Heart left ventricle (tissue), 16 donors: ENCODE results near the gene OTULINL. TPM values are rescaled to one million over a fixed set of nuclear protein-coding genes. Genes with fewer than 3 reads are reported as not detected.
A peak's percentile ranks its signal among the peaks of the same experiment; 100 is the strongest.

Experiments used
- ATAC-seq, 4 donors: fragments of 200-7000 bp; cut with Tn5 transposase; one replicate each; pipeline ENCODE4 v1.9.1; 2020 to 2022; ENCODE audit warnings: moderate library complexity in 4 of 4, mild to moderate bottlenecking in 3 of 4, moderate number of reproducible peaks in 1 of 4
- DNase-seq, 5 donors: peaks; one replicate each; pipeline ENCODE4 v3.0.0-alpha.2; 2020
- H3K27ac ChIP-seq, 12 donors: fragments of 200-600 bp; sonication (generic) in 4 of 12; one replicate each; pipeline versions ENCODE4 v1.5.0 to v1.8.0; 2016 to 2022; ENCODE audit warnings: mild to moderate bottlenecking in 2 of 12
- H3K27me3 ChIP-seq, 9 donors: fragments of 200-600 bp; sonication (generic) in 2 of 9; one replicate each; pipeline versions ENCODE4 v1.5.1 to v1.8.0; 2016 to 2022; ENCODE audit warnings: mild to moderate bottlenecking in 3 of 9
- H3K36me3 ChIP-seq, 9 donors: fragments of 200-600 bp; sonication (generic) in 2 of 9; one replicate each; pipeline versions ENCODE4 v1.5.0 to v1.8.0; 2018 to 2022; ENCODE audit warnings: mild to moderate bottlenecking in 2 of 9
- H3K4me1 ChIP-seq, 12 donors: fragments of 200-600 bp; sonication (generic) in 4 of 12; one replicate each; pipeline versions ENCODE4 v1.5.0 to v1.8.0; 2016 to 2022; ENCODE audit warnings: mild to moderate bottlenecking in 3 of 12
- H3K4me3 ChIP-seq, 12 donors: fragments of 200-600 bp; sonication (generic) in 4 of 12; one replicate each; pipeline versions ENCODE4 v1.5.0 to v1.8.0; 2017 to 2022; ENCODE audit warnings: mild to moderate bottlenecking in 9 of 12, moderate library complexity in 4 of 12
- H3K9me3 ChIP-seq, 12 donors: fragments of 200-600 bp; sonication (generic) in 4 of 12; one replicate each; pipeline versions ENCODE4 v1.5.0 to v1.8.0; 2016 to 2022; ENCODE audit warnings: mild to moderate bottlenecking in 1 of 12
- CTCF ChIP-seq, 12 donors: fragments of 200-600 bp; sonication (generic) in 4 of 12; IDR thresholded peaks; one replicate each; pipeline versions ENCODE4 v1.5.0 to v1.8.0; 2018 to 2022; ENCODE audit warnings: antibody characterized with exemption in 12 of 12, mild to moderate bottlenecking in 5 of 12
- POLR2A ChIP-seq, 2 donors: fragments of 450-650 bp; IDR thresholded peaks; one replicate each; pipeline ENCODE4 v1.6.1; 2017; ENCODE audit warnings: antibody characterized with exemption in 2 of 2, mild to moderate bottlenecking in 2 of 2, moderate library complexity in 2 of 2
- WGBS, 4 donors: extraction: QIAGEN DNeasy Blood & Tissue Kit in 2 of 4; methylation state at CpG; one replicate each; pipeline versions ENCODE4 v1.1.5 to v1.1.7; 2013 to 2018; 5-methylcytosine and 5-hydroxymethylcytosine counted together
- intact Hi-C, 10 donors: fragments of 100-400 bp; cut with DNase I; formaldehyde crosslinking; loops; one replicate each; pipeline versions ENCODE4 v1.11.1 to v1.14.2; 2022
- polyA plus RNA-seq, 2 donors: library from polyadenylated mRNA; stranded (reverse); fragments of 200-250 nt; gene quantifications; one replicate each; pipeline ENCODE4 v1.2.3, GENCODE V29; 2013
- total RNA-seq, 9 donors: library from RNA; depleted of rRNA in 2 of 9; stranded (reverse); fragments of >200 nt in 2 of 9; fragmentation: NEBNext Ultra II Directional in 3 of 9; extraction: Animal tissue kit (Norgen Biotek cat#: 25700) in 3 of 9; gene quantifications; one replicate each; pipeline versions ENCODE4 v1.1.0 to v1.2.4, GENCODE V29; 2016 to 2023
- donor health status: ischemic (EF 13 %, LVEDD 7.1; RV severe dilation, severe dysfunction).
- donor health status: healthy with polysubstance abuse.
- donor health status: DM: no; HTN: yes; CAD: no.
- donor health status: DM: no; HTN: no; CAD: no.
- donor health status: ischemic (EF 25% LVEDD 6.9; RV normal size, moderate dysfunction).
- donor health status: ischemic (EF 25% LVEDD 5.7; RV mildly dilated, moderate dysfunction).
- donor health status: healthy.
- donor health status: DM: yes; HTN: yes; CAD: no.
- donor health status: ischemic (EF 35%, LVEDD 5.7; RV mildly dilated, moderate dysfunction).
- donor health status: nonischemic (EF 11% LVEDD 7.7; RV severe dilation, severe dysfunction).
- donor health status: DM: yes; HTN: yes; CAD: no.
- donor health status: PGD.
- donor health status: ischemic (EF 29% LVEDD 5.4; RV normal size, mild dysfunction).
- donor health status: nonischemic (EF 23%, LVEDD 6.1; RV moderate dilation, normal function).

Gene OTULINL
- total and polyA plus RNA-seq, 11 donors = 0.65 to 13.6 (median 1.5) TPM

- Histone ChIP-seq H3K36me3 (no peaks in the 10 kb centered on the region), H3K27me3 (peaks cover 0 to 4% (median 0%) of the 10 kb centered on the region in 9 donors), H3K9me3 (no peaks in the 10 kb centered on the region), H3K27ac (peak overlapping the region in 3 of 12 donors; percentile 24 to 90 (median 57)), H3K4me3 (no peak overlapping the region), H3K4me1 (peaks cover 0 to 70% (median 0%) of the 10 kb centered on the region in 12 donors)
- no peak for TF ChIP-seq CTCF (IDR thresholded peaks at IDR 0.05)
- TF ChIP-seq POLR2A (IDR thresholded peaks at IDR 0.05) = no peak
- intact Hi-C loops = no loop called here
- DNase-seq (no peak), ATAC-seq (peak in 1 of 4 donors; percentile 22)
- 38 to 56% (median 42%) methylated on average over 1 of the region's 1 CpG for WGBS, 4 donors
Observed at GRCh38 chr5:14595891-14596290, 14.3 kb downstream of the OTULINL start.

DNA sequence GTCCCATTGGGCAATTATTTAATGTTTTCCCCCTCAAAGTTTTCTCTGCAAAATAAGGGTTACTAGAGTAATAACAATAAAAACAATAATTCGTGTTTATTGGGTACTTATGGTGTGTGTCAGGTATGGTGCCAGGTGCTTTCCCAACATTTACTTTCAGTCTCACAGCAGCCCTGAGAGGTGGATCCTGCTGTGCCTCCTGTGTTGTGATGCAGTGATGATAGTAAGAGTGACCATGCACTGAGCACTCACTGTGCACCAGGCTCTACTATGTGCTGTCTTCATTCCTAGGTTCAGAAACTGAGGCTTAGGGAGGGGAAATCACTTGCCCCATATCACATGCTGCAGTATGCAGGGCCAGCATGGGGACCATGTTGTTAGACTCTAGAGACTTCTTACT lies 15.5 kb downstream of the OTULINL start:
- DNase-seq (no peak), ATAC-seq (no peak)
- WGBS, 4 donors = 90 to 96% (median 93%) methylated on average over 1 of the region's 1 CpG
- peaks cover 0 to 62% (median 0%) of the 10 kb centered on the region in 12 donors for H3K4me1 ChIP-seq
- TF ChIP-seq CTCF (IDR thresholded peaks at IDR 0.05) (no peak), POLR2A (IDR thresholded peaks at IDR 0.05) (no peak)
- no peaks in the 10 kb centered on the region for H3K9me3 ChIP-seq
- H3K4me3 ChIP-seq = no peak overlapping the region
- H3K36me3 ChIP-seq = peaks cover 0 to 10% (median 0%) of the 10 kb centered on the region in 9 donors
- no peak overlapping the region for H3K27ac ChIP-seq
- intact Hi-C loops = no loop called here
- peaks cover 0 to 4% (median 0%) of the 10 kb centered on the region in 9 donors for H3K27me3 ChIP-seq

DNA sequence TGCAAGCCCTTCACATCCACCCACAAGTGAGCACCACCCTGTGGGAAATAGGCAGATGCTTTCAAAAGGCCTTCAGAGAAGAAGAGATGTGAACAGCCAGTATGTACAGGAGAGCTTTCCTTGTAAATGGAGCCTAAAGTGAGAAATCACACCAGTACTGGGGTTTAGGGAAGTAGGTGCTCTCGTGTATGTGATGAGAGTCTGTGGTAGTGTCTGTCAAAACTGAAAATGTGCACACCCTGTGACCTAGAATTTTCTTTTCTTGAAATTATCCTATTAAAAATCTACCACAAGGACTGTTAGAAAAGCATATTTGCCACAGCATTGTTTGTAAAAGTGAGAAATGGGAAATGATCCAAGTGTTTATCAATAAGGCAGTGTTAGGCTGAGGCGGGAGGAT lies 16.6 kb downstream of the OTULINL start:
- Histone ChIP-seq H3K27ac (no peak overlapping the region), H3K4me3 (no peak overlapping the region), H3K4me1 (peaks cover 0 to 52% (median 0%) of the 10 kb centered on the region in 12 donors), H3K27me3 (peaks cover 0 to 4% (median 0%) of the 10 kb centered on the region in 9 donors), H3K9me3 (no peaks in the 10 kb centered on the region), H3K36me3 (peaks cover 0 to 20% (median 0%) of the 10 kb centered on the region in 9 donors)
- no peak for ATAC-seq
- WGBS, 4 donors = 75 to 81% (median 78%) methylated on average over 2 of the region's 2 CpGs
- no peak for DNase-seq
- intact Hi-C loops = no loop called here
- TF ChIP-seq POLR2A (IDR thresholded peaks at IDR 0.05) (no peak), CTCF (IDR thresholded peaks at IDR 0.05) (no peak)

DNA sequence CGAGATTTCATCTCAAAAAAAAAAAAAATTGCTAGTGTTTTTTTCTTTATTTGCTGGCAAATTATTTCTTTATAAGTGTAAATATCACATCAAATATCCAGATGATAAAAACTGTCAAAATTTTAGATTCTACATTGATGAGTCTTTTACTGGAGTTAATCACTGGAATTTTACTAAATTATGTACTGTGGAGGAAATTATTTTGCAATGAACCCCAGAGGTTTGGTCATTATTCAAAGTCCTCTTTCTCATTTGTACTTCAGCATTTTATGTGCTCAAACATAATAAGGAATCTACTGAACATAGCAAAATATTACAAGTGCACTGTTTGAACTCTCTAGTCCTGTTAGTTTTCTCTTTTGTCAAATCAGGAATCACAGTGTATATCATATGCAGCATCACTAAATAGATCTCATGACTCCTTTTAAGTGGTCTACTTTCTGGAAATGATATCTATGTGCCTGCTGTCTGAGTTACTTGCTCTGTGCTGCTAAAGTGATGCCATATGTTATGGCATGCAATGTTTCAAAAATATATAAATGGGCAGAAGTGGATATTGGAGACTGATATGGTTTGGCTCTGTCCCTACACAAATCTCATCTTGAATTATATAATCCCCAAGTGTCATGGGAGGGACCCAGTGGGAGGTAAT lies 18.0 kb downstream of the OTULINL start:
- Histone ChIP-seq H3K4me1 (peaks cover 0 to 38% (median 0%) of the 10 kb centered on the region in 12 donors), H3K27ac (no peak overlapping the region), H3K4me3 (no peak overlapping the region), H3K36me3 (peaks cover 0 to 29% (median 0%) of the 10 kb centered on the region in 9 donors), H3K9me3 (no peaks in the 10 kb centered on the region), H3K27me3 (peaks cover 0 to 4% (median 0%) of the 10 kb centered on the region in 9 donors)
- intact Hi-C loops = no loop called here
- no peak for TF ChIP-seq POLR2A (IDR thresholded peaks at IDR 0.05)
- no peak for TF ChIP-seq CTCF (IDR thresholded peaks at IDR 0.05)
- ATAC-seq (no peak), DNase-seq (no peak)
- 83 to 93% (median 90%) methylated on average over 1 of the region's 1 CpG for WGBS, 4 donors
